GM18870 (cell line): ENCODE results near the gene ICE1.
"Not testable (repeated sequence)": the region's sequence is repeated elsewhere in the genome, so short reads cannot be mapped to it uniquely, and the experiment has no call there.

Experiments
- ATAC-seq: cut with Tn5 transposase; IDR thresholded peaks from one replicate; pipeline ENCODE4 v1.9.1; 2021; ENCODE audit warnings: moderate library complexity; ENCODE audit not compliant: unreplicated experiment

Gene ICE1

DNA sequence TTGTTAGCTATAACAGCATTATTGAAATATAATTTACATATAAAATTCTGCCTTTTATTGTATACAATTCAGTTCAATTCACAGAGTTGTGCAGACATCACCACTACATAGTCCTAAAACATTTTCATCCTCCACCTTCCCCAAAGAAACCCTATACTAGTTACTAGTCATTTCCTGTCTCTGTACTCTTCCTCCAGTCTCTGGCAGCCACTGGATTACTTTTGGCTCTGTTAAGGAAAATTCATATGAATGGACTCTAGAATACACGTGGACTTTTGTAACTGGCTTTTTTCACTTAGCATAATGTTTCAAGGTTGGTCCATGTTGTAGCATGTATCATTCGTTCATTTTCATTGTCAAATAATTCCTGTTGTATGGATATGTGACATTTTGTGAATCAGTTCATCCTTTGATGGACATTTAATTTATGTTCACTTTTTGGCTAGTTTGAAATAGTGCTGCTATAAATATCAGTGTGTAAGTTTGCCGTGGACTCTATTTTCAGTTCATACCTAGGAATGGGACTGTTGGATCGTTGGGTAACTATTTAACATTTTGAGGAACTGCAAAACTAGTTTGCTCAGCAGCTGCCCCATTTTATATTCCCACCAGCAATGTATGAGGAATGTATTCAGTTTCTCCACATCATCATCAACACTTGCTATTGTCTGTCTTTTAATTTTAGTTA is 9.7 kb downstream of the ICE1 start:
- no peak for ATAC-seq

GRCh38 chr5:5436203-5436760 is 13.8 kb downstream of the ICE1 start:
- no peak for ATAC-seq

DNA sequence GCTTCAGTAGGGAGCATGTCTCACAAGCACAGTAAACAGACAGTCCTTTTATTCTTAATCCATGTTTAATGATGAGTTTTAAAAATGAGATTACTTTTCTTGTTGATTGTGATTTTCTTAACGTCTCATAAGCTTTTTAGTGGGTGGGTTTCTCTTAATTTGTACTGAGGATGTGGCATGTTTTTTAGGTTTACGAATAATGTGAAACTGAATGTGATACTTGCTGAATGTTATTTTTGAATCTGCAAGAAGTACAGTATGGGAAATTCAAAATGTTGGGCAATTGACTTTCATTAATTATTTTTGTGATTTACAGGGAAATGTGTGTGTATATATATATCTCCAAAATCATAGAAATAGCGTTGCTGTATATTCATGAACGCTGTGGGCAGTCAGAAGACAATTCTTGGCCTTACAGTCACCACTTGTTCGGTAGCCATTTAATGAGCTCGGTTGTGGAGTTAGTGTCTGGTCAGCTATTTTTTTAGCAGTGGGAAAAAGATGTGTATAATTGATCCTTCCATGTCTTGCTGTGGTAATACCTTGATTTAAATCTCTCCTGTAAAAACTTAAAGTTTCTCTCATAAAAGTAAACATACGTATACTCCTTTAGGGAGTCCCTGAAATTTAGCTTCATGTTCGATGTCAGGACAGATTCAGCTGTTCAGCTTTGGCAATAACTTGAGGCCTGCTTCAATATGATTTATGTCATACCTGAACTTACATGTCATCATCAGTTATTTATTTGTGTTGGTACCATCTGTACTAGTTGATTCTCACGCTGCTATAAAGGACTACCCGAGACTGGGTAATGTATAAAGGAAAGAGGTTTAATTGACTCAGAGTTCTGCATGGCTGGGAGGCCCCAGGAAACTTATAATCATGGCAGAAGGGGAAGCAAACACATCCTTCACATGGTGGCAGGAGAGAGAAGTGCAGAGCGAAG is 15.0 kb downstream of the ICE1 start:
- no peak for ATAC-seq

DNA sequence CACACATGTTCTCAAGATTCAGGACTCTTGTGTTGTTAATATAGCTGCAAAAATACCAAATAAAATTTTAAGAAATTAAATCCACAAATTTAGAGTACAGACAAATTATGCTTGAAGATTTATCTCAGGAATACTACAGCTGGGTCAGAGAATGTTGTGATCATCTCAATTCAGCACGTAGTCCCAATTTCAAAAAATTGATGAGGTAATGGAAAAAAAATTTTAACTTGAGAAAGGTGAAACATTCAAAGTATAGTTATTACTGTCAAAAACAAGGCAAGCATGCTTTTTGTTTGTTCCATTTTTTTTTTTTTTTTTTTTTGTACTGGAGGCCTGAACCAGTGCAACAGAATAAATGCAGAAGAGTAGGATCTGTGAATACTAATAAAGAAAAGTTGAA is 29.4 kb downstream of the ICE1 start:
- no peak for ATAC-seq

DNA sequence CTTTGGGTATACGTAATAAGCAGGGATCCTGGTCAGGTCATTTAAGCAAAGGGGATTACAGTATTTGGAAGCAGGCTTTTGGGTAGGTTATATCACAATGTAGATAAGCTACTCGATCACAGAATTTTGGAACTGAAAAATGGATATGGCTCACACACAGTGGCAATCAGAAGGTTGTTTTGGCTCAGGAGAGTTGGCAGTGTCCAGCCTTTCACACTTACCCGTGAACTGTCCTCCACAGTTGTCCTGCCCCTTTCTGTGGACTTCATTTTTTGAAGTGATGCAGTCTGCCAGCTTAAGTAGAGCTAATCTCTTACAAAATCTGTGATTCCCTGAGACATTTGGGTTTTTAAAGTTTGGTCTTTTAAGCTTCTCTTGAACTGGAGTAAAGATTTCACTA is 30.7 kb downstream of the ICE1 start:
- no peak for ATAC-seq

GRCh38 chr5:5454391-5454790 is 31.9 kb downstream of the ICE1 start:
- ATAC-seq = no peak

DNA sequence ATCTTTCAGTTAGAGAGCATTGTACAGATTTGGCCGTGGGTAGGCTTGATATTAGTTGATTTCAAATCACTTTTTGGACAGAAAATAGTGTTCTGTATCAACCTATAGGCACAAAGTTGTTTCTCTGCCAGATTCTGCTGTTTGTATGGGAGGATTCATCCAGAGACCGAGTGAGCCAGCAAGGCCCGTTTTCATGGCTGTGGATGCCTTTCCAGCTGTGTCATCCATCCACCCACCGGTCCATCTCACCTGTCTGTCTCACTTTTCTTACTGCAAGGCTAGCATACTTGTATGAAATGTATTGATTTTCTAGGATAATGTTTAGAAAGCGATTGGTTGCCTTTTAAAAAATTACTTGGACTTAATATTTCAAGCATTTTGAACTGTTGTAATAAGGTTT is 34.4 kb downstream of the ICE1 start:
- no peak for ATAC-seq

DNA sequence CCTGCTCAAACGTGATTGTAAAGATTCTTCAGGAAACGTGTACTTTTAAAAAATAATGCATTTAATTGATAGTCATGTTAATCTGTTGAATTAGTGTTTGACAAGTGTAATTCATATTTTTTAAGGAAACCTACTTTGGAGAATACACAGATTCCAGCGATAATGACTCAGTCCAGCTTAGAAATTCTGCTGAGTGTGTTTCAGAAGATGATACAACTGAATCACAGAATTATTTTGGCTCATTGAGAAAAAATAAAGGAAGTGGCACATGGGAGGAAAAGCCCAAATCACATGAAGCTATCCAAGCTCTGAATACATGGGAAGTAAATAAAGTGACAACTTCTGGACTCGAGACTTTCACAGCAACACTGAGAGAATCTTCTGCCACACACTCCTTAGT is 37.8 kb downstream of the ICE1 start:
- no peak for ATAC-seq

- ATAC-seq = no peak
Measured at GRCh38 chr5:5461012-5461411, 38.5 kb downstream of the ICE1 start.

DNA sequence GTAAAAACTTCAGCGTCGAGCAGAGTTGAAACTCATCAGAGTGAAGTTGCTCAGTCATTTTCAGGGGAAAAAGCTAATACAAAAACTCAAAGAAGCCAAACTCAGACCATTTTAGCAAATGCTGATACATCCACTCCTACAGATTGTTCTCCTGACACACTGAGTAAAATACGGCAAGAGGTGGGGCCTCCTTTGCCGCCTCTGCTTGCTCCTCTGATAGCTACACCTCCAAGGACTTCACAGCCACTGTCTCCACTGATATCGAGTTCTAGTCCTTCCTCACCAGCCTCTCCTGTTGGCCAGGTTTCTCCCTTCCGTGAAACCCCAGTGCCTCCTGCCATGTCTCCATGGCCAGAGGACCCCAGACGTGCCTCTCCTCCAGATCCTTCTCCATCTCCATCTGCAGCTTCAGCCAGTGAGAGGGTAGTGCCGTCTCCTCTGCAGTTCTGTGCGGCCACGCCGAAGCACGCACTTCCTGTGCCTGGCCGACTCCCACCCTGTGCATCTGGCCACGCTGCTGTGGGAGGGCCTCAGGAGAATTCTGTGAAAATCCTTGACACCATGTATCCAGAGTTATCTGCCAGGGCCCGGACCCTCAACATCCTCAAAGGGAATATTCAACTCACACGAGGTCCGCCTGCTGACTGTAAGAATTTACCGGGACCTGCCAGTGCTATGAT is 41.7 kb downstream of the ICE1 start:
- ATAC-seq = no peak

GRCh38 chr5:5466227-5466626 is 43.8 kb downstream of the ICE1 start:
- no peak for ATAC-seq

- ATAC-seq = no peak
Measured at GRCh38 chr5:5467737-5468136, 45.3 kb downstream of the ICE1 start.

DNA sequence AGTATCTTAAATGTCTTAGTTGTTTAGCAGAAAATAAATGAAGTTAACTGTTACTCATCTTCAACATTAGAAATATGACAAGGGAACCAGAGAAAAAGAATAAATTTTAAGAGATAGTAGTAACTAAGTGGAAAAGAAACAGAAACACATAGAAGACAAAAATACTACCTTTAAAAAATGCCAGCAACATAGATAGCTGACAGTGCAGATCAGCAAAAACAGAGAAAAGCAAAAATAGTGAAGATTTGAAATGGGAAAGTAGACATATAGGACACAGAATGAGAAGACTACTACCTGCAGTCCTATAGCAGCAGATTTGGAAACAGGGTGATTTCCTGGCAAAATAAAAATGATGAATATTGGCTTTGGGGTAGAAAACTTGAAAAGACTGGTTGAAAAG is 48.5 kb downstream of the ICE1 start:
- ATAC-seq = no peak

DNA sequence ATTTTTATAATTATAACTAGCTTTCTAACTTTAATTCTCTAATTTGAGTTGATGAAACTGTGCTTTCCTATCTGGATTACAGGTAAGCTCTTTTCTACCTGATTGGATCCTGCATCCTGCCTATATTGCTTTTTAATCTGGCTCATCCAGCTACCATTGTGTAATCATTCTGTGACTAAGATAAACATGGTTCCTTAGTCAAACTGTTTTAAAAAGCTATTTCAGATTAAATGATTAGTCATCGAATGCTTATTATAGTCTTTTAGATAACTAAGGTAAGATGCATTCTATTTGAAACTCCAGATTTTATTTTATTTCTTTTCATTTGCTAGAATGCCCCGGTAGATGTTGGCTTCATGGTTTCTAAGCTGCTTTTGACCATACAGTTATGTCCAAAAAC is 50.7 kb downstream of the ICE1 start:
- no peak for ATAC-seq

GRCh38 chr5:5474961-5475360 is 52.5 kb downstream of the ICE1 start:
- no peak for ATAC-seq

GRCh38 chr5:5475975-5476374 is 53.5 kb downstream of the ICE1 start:
- ATAC-seq = no peak

DNA sequence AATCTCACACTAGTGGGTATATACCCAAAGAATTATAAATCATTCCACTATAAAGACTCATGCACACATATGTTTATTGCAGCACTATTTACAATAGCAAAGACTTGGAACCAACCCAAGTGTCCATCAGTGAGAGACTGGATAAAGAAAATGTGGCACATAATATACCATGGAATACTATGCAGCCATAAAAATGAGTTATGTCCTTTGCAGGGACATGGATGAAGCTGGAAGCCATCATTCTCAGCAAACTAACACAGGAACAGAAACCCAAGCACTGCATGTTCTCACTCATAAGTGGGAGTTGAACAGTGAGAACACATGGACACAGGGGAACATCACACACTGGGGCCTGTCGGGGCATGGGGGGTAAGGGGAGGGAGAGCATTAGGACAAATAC is 57.1 kb downstream of the ICE1 start:
- not testable (repeated sequence) for ATAC-seq

DNA sequence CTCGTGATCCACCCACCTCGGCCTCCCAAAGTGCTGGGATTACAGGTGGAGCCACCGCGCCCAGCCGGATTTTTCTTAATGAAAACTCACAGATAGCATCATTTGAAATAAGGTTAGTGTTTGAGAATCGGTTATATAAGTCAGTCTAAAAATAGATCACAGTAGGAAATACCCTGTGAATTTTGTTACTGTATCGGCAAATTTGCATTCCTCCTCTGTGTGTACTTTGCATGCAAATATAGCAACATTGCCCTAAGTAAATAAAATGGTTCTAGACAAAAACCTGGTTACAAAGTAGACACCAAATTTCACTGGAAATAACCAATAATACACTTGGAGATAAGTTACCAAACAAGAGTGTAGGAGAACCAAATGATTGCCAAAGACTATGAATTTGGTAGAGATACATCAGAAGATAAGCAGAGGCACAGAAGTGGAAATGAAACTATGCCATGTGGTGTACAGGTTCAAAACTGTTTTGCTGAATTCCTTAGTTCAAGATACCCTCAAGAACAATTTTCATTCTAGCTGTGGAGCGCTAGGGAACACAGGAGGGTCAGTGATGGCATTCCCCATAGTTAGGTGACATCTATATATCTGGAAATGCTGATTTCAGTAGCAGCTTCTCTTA is 58.1 kb downstream of the ICE1 start:
- peak; percentile 55 for ATAC-seq

- no peak for ATAC-seq
Measured at GRCh38 chr5:5481206-5481605, 58.7 kb downstream of the ICE1 start.

DNA sequence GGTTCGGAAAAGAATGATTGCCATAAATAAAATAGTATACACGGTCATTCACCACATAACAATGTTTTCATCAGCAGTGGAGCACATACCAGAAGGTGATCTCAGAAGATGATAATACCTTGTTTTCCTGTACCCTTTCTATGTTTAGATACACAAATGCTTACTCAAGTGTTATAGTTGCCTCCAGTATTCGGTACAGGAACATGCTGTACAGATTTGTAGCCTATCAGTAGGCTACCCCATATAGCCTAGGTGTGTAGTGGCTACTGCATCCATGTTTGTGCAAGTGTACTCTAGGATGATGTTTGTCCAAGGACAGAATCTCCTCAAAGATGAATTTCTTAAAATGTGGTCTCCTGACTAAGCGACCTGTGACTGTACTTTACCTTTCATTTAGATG is 59.2 kb downstream of the ICE1 start:
- no peak for ATAC-seq

DNA sequence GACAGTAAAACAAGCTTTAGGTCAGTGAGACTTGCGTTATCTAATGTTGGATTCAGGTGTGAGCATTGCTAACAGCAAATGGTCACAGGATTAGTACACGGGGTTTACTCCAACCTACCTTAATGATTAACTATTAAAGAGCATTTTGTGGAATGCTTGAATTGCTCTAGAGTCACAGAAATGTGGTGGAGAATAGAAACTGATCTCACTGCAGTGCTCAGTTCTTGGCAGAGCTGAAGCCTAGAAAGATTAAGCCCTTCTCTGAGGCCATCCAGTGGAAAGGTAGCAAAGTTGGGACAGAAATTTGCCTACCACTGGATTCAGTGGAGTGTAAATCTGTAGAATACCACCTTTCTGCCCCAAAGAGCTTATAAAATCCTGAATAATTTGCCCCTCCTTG is 60.9 kb downstream of the ICE1 start:
- ATAC-seq = no peak
